SU-DHL-6 (cell line): Measurements from ENCODE around the gene PWP1.
"Not testable (repeated sequence)": the region's sequence is repeated elsewhere in the genome, so short reads cannot be mapped to it uniquely, and the experiment has no call there.

ENCODE experiments used
- H2AFZ ChIP-seq: fragments of 200-600 bp; sonication (generic); 2 replicates; pipeline ENCODE4 v1.6.1; 2014; ENCODE audit warnings: low read depth, mild to moderate bottlenecking, moderate library complexity, mixed read lengths, antibody characterized with exemption, low read length; ENCODE audit not compliant: severe bottlenecking
- H3F3A ChIP-seq: fragments of 200-600 bp; shearing (Covaris generic); 2 replicates; pipeline ENCODE4 v1.6.0; 2016; ENCODE audit warnings: antibody characterized with exemption, mild to moderate bottlenecking; ENCODE audit not compliant: insufficient read depth
- H3K27ac ChIP-seq: fragments of 200-600 bp; sonication (generic); 2 replicates; pipeline ENCODE4 v1.5.1; 2016; ENCODE audit warnings: low read depth, mild to moderate bottlenecking, low read length, moderate library complexity, mixed read lengths
- H3K27me3 ChIP-seq: fragments of 200-600 bp; sonication (generic), shearing (Covaris generic); 2 replicates; pipeline ENCODE4 v1.6.0; 2014; ENCODE audit warnings: mild to moderate bottlenecking, low read length
- H3K36me3 ChIP-seq: fragments of 200-600 bp; sonication (generic); 2 replicates; pipeline ENCODE4 v1.6.1; 2014; ENCODE audit warnings: mild to moderate bottlenecking, low read length, mixed read lengths
- H3K4me2 ChIP-seq: fragments of 300-600, 200-600 bp; shearing (Covaris generic), sonication (generic); 2 replicates; pipeline ENCODE4 v1.6.0; 2014; ENCODE audit warnings: low read length, low read depth, mild to moderate bottlenecking; ENCODE audit not compliant: poor library complexity, severe bottlenecking
- H3K4me3 ChIP-seq: fragments of 200-600 bp; sonication (generic); 2 replicates; pipeline ENCODE4 v1.5.1; 2014; ENCODE audit warnings: antibody characterized with exemption, low read length, mild to moderate bottlenecking, mixed read lengths; ENCODE audit not compliant: insufficient read depth, poor library complexity, severe bottlenecking
- H3K79me2 ChIP-seq: fragments of 200-600 bp; sonication (generic); 2 replicates; pipeline ENCODE4 v1.6.1; 2014; ENCODE audit warnings: mild to moderate bottlenecking, low read length, moderate library complexity; ENCODE audit not compliant: insufficient read depth
- H3K9ac ChIP-seq: fragments of 200-600 bp; sonication (generic); 2 replicates; pipeline ENCODE4 v1.7.0; 2014; ENCODE audit warnings: mild to moderate bottlenecking, low read length
- H3K9me2 ChIP-seq: fragments of 200-600 bp; sonication (generic); replicated peaks from 2 replicates; pipeline ENCODE4 v1.6.1; 2014; ENCODE audit warnings: low read length; ENCODE audit not compliant: insufficient read depth
- H3K9me3 ChIP-seq: fragments of 200-600 bp; sonication (generic); 2 replicates; pipeline ENCODE4 v1.6.1; 2014; ENCODE audit warnings: low read length, mixed read lengths; ENCODE audit not compliant: insufficient read depth
- H4K20me1 ChIP-seq: fragments of 200-600 bp; sonication (generic); 2 replicates; pipeline ENCODE4 v1.6.1; 2014; ENCODE audit warnings: low read depth, mild to moderate bottlenecking, antibody characterized with exemption, low read length, moderate library complexity, mixed read lengths
- CTCF ChIP-seq: fragments of 200-600 bp; sonication (generic); IDR thresholded peaks from one replicate; pipeline ENCODE4 v1.5.1; 2017; ENCODE audit warnings: antibody characterized with exemption, mild to moderate bottlenecking, low read length, moderate library complexity; ENCODE audit not compliant: insufficient read depth, poor library complexity, severe bottlenecking
- EZH2phosphoT487 ChIP-seq: fragments of 200-600 bp; sonication (generic), shearing (Covaris generic); conservative IDR thresholded peaks from 2 replicates; pipeline ENCODE4 v1.6.1; 2018; ENCODE audit warnings: mild to moderate bottlenecking, antibody characterized with exemption, low read length, moderate library complexity, mixed read lengths

PWP1 gene

DNA sequence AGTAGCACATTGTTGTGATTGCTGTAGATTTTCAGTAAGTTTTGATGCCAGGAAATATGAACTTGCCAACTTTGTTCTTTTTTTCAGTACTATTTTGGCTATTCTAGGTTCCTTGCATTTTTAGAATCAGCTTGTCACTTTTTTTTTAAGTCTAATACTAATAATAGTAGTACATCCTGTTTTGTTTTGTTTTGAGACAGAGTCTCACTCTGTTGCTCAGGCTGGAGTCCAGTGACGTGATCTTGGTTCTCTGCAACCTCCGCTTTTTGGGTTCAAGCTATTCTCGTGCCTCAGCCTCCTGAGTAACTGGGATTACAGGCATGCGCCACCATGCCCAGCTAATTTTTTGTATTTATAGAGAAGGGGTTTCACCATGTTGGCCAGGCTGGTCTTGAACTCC is 16.5 kb downstream of the PWP1 start:
- H3F3A ChIP-seq = no peaks in the 10 kb centered on the region
- no peak overlapping the region for H3K9ac ChIP-seq
- no peaks in the 10 kb centered on the region for H3K9me3 ChIP-seq
- no peak overlapping the region for H2AFZ ChIP-seq
- H3K27ac ChIP-seq = no peak overlapping the region
- H4K20me1 ChIP-seq = no peaks in the 10 kb centered on the region
- H3K36me3 ChIP-seq = peaks cover 58% of the 10 kb centered on the region
- no peaks in the 10 kb centered on the region for H3K9me2 ChIP-seq
- no peak overlapping the region for H3K4me3 ChIP-seq
- no peaks in the 10 kb centered on the region for H3K27me3 ChIP-seq
- no peaks in the 10 kb centered on the region for H3K79me2 ChIP-seq
- TF ChIP-seq EZH2phosphoT487 = no peak
- H3K4me2 ChIP-seq = no peak overlapping the region

DNA sequence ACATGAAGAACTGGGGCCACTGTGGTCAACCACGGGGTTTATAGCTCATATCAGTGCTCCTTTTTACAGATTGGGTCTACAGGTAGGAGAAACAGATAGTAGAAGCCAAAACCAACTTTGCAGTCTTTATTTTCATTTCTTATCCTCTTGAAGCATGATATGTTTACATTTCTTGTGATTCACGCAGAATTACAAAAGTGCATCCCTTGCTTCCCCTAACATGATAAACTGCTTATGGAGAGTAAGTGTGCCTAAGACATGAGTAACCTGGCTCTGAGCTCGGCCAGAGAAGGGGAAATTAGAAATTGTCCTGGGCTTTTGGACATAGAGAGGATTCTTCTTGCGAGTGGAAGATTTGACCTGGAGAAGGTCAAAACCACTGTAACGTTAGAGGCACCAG is 18.4 kb downstream of the PWP1 start:
- H3K9ac ChIP-seq = no peak overlapping the region
- H3K9me3 ChIP-seq = no peaks in the 10 kb centered on the region
- no peak overlapping the region for H3K27ac ChIP-seq
- H2AFZ ChIP-seq = no peak overlapping the region
- no peak for TF ChIP-seq CTCF
- TF ChIP-seq EZH2phosphoT487 = no peak
- peaks cover 46% of the 10 kb centered on the region for H3K36me3 ChIP-seq
- H3K9me2 ChIP-seq = no peaks in the 10 kb centered on the region
- H3K79me2 ChIP-seq = no peaks in the 10 kb centered on the region
- no peak overlapping the region for H3K4me2 ChIP-seq
- H3F3A ChIP-seq = no peaks in the 10 kb centered on the region
- no peaks in the 10 kb centered on the region for H3K27me3 ChIP-seq
- H3K4me3 ChIP-seq = no peak overlapping the region
- no peaks in the 10 kb centered on the region for H4K20me1 ChIP-seq

DNA sequence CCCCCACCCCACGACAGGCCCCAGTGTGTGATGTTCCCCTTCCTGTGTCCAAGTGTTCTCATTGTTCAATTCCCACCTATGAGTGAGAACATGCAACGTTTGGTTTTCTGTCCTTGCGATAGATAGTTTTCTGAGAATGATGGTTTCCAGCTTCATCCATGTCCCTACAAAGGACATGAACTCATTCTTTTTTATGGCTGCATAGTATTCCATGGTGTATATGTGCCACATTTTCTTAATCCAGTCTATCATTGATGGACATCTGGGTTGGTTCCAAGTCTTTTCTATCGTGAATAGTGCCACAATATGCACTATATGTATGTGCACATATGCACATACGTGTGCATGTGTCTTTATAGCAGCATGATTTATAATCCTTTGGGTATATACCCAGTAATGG is 19.9 kb downstream of the PWP1 start:
- peaks cover 40% of the 10 kb centered on the region for H3K36me3 ChIP-seq

GRCh38 chr12:107715780-107716179 is 30.2 kb downstream of the PWP1 start:
- Histone ChIP-seq H3K9me3 (no peaks in the 10 kb centered on the region), H3K79me2 (no peaks in the 10 kb centered on the region), H3K36me3 (peaks cover 25% of the 10 kb centered on the region; the same call in 1 of the 2 replicates), H3K4me2 (no peak overlapping the region), H3K9ac (no peak overlapping the region), H4K20me1 (no peaks in the 10 kb centered on the region), H3K27ac (no peak overlapping the region), H2AFZ (no peak overlapping the region), H3K4me3 (no peak overlapping the region), H3K9me2 (no peaks in the 10 kb centered on the region), H3K27me3 (no peaks in the 10 kb centered on the region), H3F3A (no peaks in the 10 kb centered on the region)
- TF ChIP-seq EZH2phosphoT487 (no peak), CTCF (no peak)

More for the DNA sequence above, 19.9 kb downstream of the PWP1 start:
- H3K27ac ChIP-seq, H4K20me1 ChIP-seq, H3F3A ChIP-seq, H2AFZ ChIP-seq, H3K79me2 ChIP-seq, H3K9ac ChIP-seq, H3K4me2 ChIP-seq, H3K27me3 ChIP-seq, H3K4me3 ChIP-seq, H3K9me2 ChIP-seq, H3K9me3 ChIP-seq: not testable (repeated sequence)
